ENCODE results near the gene UBL4A. TPM values are rescaled to one million over a fixed set of nuclear protein-coding genes. Genes with fewer than 3 reads are reported as not detected.

UBL4A gene
- total RNA-seq, 1 donor from 2014 or later = 41.1 TPM

- DNase-seq (ENCODE audit: extremely low read depth, low read depth, low spot score) = no peak
Measured at GRCh38 chrX:154484255-154485149, 1.9 kb downstream of the UBL4A start.

- DNase-seq (ENCODE audit: extremely low read depth, low read depth, low spot score) = no peak
Measured at GRCh38 chrX:154483325-154483724, 3.1 kb downstream of the UBL4A start.

GRCh38 chrX:154482786-154483185 is 3.6 kb downstream of the UBL4A start:
- no peak for DNase-seq (ENCODE audit: extremely low read depth, low read depth, low spot score)

DNA sequence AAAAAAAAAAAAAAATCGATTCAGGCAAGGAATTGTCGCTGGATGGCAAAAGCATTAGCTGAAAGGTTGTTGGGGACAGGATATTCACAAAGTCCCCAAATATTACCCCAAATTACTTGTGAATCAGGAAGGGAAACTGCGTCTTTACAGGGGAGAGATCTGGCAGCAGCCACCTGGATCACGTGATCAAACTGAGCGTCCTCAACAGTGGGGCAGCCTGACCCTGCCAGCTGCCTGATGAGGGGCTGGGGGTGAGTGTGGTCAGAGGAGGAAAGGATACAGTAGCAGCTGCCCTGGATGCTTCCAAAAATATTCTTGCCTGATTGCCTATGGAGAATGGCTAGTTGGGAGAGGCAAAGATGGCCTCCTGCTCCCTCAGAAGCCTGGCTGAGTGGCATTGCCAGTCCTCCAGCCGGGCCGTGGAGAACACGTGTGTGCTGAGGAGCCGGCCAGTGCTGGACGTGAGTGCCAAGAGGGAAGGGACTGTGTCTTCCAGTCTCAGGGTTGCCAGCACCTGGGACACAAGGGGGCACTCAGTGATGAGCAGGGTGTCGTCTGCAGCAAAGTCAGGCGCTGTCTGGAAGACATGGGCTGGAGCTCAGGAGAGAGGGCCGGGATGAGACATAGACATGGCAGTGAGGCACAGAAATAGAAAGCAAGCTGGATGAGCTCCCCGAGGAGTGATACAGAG is 4.4 kb downstream of the UBL4A start:
- no peak for DNase-seq (ENCODE audit: extremely low read depth, low read depth, low spot score)

DNA sequence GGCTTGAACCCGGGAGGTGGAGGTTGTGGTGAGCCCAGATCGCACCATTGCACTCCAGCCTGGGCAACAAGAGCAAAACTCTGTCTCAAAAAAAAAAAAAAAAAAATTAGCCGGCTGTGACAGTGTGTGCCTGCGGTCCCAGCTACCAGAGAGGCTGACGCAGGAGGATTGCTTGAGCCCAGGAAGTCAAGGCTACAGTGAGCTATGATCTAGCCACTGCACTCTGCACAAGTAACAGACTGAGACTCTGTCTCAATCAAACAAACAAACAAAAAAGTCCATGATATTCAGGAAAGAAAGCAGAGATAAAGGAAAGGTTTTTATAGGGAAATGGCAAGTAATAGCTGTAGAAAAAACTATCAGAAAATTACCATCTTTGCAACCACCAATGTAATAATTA is 5.2 kb downstream of the UBL4A start:
- DNase-seq (ENCODE audit: extremely low read depth, low read depth, low spot score) = no peak

GRCh38 chrX:154478728-154479622 is 7.4 kb downstream of the UBL4A start, which contains the start of gene LAGE3:
Gene LAGE3, minus strand, starts transcription at chrX:154479281. Its CDS starts 366 bp downstream, at chrX:154478915.
- DNase-seq (ENCODE audit: extremely low read depth, low read depth, low spot score) = no peak

DNA sequence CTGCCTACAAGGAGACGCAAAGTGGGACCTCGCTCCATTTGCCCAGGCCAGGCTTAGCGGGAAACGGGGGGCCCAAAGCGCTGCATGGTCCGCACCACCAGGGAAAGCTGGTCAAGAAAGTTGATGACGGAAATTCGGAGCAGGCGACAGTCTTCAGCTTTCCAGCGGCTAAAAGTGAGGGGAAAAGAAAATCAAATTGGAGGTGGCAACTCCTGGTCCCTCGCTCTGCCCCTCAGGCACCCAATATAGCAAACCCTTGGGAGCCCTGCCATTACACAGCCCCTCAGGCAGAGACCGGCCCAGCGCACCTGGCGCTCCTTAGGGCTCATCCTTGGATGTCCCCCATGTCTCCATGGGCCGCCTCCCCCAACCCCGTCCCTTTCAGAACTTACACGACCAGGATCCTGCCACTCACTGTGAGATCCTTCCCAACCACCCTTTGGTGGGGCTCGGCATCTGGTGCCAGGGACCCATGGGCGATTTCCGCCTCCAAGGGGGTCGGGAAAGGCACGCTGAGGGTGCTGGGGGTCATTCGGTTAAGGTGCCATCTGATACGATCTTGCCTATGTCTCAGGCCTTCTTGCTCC is 8.4 kb downstream of the UBL4A start:
- DNase-seq (ENCODE audit: extremely low read depth, low read depth, low spot score) = no peak

- DNase-seq (ENCODE audit: extremely low read depth, low read depth, low spot score) = no peak
Measured at GRCh38 chrX:154476821-154477220, 9.6 kb downstream of the UBL4A start.

GRCh38 chrX:154473683-154474082 is 12.7 kb downstream of the UBL4A start:
- DNase-seq (ENCODE audit: extremely low read depth, low read depth, low spot score) = no peak

DNA sequence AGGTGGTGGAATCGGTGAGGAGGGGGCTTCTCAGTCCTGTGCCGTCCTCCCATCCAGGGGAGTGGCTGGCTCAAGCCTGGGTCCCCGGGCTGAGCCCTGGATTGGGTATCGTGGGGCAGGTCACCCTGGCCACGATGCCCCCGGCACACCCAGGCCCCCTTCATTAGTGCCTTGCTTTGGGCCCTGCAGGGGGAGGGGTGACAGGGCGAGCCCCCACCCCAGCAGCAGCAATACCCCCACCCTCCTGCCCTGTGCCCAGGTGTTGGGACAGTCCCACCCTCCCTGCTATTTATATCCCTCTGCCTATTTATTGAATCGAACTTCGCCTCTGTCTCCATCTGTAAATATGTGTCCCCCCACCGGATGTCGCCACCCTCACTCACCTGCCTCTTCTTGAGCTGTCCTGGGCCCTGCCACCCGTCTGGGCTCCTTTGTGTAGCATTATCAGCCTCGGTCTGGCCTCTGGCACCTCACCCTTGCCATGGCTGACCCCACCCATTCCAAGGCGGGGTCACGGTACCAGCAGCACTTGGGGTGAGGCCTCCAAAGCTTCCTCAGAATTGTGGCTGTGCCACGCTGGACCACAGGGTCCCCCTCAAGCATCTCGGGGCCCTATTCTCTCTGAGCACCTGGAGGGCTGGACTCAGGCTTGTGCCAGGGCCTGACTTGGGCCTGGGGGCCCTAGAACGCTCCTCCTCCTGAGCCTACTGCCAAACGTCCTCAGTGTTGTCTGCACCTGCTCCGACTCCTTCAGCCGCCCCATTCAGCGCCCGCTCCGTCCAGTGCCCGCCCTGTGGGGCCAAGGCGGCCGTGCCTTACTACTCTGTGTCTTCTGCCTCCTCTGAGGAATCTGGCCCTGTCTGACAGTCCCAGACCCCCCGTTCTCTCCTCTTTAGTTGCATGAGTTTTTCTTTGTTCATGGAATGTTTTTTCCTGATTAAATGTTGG is 13.5 kb downstream of the UBL4A start:
- DNase-seq (ENCODE audit: extremely low read depth, low read depth, low spot score) = no peak

GRCh38 chrX:154471839-154472684 is 14.4 kb downstream of the UBL4A start:
- no peak for DNase-seq (ENCODE audit: extremely low read depth, low read depth, low spot score)

- DNase-seq (ENCODE audit: extremely low read depth, low read depth, low spot score) = no peak
Measured at GRCh38 chrX:154470914-154471568, 15.4 kb downstream of the UBL4A start.

DNA sequence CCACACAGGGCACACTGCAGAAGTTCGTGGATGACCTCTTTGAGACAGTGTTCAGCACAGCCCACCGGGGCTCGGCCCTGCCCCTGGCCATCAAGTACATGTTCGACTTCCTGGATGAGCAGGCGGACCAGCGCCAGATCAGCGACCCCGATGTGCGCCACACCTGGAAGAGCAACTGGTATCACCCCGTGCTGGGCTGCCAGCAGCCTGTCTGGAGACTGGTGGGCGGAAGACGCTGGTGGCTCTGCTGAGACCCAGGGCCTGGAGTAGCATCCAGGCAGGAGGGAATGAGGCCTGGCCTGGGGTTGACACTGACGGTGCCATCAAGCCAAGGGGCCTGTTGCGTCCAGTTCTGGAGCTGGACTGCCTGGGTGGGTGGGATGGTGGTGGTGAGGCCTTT is 16.0 kb downstream of the UBL4A start:
- no peak for DNase-seq (ENCODE audit: extremely low read depth, low read depth, low spot score)

DNA sequence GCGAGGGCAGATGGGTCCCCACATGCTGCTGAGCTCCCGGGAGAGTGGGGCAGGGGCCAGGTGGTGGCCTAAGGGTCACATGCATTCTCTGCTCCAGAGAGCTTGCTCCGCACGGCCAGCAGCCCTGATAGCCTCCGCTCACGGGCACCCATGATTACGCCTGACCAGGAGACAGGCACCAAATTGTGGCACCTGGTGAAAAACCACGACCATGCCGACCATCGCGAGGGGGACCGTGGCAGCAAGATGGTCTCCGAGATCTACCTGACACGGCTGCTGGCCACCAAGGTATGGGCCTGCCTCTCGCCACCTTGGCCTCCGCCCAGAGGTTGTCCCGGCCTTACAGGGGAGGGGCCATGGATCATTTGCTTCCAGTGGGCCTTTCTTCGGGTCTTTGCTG is 16.5 kb downstream of the UBL4A start:
- DNase-seq (ENCODE audit: extremely low read depth, low read depth, low spot score) = no peak

- no peak for DNase-seq (ENCODE audit: extremely low read depth, low read depth, low spot score)
Measured at GRCh38 chrX:154469114-154469513, 17.3 kb downstream of the UBL4A start.

DNA sequence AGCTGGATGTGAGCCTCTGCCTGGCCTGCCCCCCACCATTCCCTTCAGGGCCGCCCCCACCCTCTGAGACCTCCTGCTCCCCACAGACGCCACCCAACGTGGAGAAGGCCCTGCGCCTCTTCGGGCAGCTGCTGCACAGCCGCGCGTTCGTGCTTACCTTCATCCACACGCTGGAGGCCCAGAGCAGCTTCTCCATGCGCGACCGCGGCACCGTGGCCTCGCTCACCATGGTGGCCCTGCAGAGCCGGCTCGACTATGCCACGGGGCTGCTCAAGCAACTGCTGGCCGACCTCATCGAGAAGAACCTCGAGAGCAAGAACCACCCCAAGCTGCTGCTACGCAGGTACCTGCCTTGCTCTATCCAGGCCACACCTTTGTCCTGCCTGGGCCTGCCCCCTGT is 18.2 kb downstream of the UBL4A start:
- DNase-seq (ENCODE audit: extremely low read depth, low read depth, low spot score) = no peak

DNA sequence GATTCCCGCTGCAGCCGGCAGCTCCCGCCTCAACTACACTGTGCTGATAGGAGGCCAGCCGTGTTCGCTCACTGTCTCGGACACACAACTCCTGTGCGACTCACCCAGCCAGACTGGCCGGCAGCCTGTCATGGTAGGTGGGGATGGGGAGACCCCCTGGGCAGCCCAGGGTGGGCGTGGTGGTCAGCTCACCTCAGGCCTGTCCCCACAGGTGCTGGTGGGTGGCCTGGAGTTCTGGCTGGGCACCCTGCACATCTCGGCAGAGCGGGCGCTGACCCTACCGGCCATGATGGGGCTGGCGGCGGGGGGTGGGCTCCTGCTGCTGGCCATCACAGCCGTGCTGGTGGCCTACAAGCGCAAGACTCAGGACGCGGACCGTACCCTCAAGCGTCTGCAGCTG is 18.9 kb downstream of the UBL4A start:
- DNase-seq (ENCODE audit: extremely low read depth, low read depth, low spot score) = no peak

- no peak for DNase-seq (ENCODE audit: extremely low read depth, low read depth, low spot score)
Measured at GRCh38 chrX:154466907-154467306, 19.5 kb downstream of the UBL4A start.
